Smooth muscle cell (in vitro differentiated cells): ENCODE measurements around the gene TNN. TPM values are rescaled to one million over a fixed set of nuclear protein-coding genes. Genes with fewer than 3 reads are reported as not detected.

Experiments used
- DNase-seq: peaks from one replicate; lab custom pipeline; 2025; ENCODE audit not compliant: unreplicated experiment; lab: John Stamatoyannopoulos, UW
- H2AFZ ChIP-seq: fragments of 200-600 bp; sonication (generic); 2 replicates; pipeline ENCODE4 v1.6.0; 2016; ENCODE audit warnings: antibody characterized with exemption, low read depth, mild to moderate bottlenecking
- H3F3A ChIP-seq: fragments of 200-600 bp; sonication (generic); 2 replicates; pipeline ENCODE4 v1.6.0; 2017; ENCODE audit warnings: antibody characterized with exemption, low read depth
- H3K27ac ChIP-seq: fragments of 200-600 bp; sonication (generic); 2 replicates; pipeline ENCODE4 v1.5.1; 2016; ENCODE audit warnings: low read depth, mild to moderate bottlenecking
- H3K27me3 ChIP-seq: fragments of 200-600 bp; sonication (generic); 2 replicates; pipeline ENCODE4 v1.6.1; 2016; ENCODE audit warnings: low read depth, mild to moderate bottlenecking
- H3K36me3 ChIP-seq: fragments of 200-600 bp; sonication (generic); 2 replicates; pipeline ENCODE4 v1.5.1; 2016; ENCODE audit warnings: low read depth
- H3K4me1 ChIP-seq: fragments of 200-600 bp; sonication (generic); 2 replicates; pipeline ENCODE4 v1.5.1; 2016; ENCODE audit warnings: low read depth
- H3K4me2 ChIP-seq: fragments of 200-600 bp; sonication (generic); 2 replicates; pipeline ENCODE4 v1.6.0; 2016; ENCODE audit warnings: mild to moderate bottlenecking
- H3K4me3 ChIP-seq: fragments of 200-600 bp; sonication (generic); 2 replicates; pipeline ENCODE4 v1.5.1; 2016; ENCODE audit warnings: mild to moderate bottlenecking
- H3K79me2 ChIP-seq: fragments of 200-600 bp; sonication (generic); 2 replicates; pipeline ENCODE4 v1.6.0; 2016; ENCODE audit warnings: low read depth, mild to moderate bottlenecking
- H3K9ac ChIP-seq: fragments of 200-600 bp; sonication (generic); 2 replicates; pipeline ENCODE4 v1.6.0; 2016; ENCODE audit warnings: low read depth
- H3K9me3 ChIP-seq: fragments of 200-600 bp; sonication (generic); replicated peaks from 2 replicates; pipeline ENCODE4 v1.5.1; 2016; ENCODE audit warnings: low read depth
- H4K20me1 ChIP-seq: fragments of 200-600 bp; sonication (generic); 2 replicates; pipeline ENCODE4 v1.6.0; 2016; ENCODE audit warnings: low read depth
- CTCF ChIP-seq: fragments of 200-600 bp; sonication (generic); IDR thresholded peaks from 2 replicates; pipeline ENCODE4 v1.5.1; 2017; ENCODE audit warnings: borderline replicate concordance, mild to moderate bottlenecking, antibody characterized with exemption; ENCODE audit not compliant: insufficient read depth, poor library complexity, severe bottlenecking
- WGBS: methylation state at CpG from one replicate; pipeline ENCODE4 v1.1.7; 2016; ENCODE audit warnings: low lambda C conversion rate; 5-methylcytosine and 5-hydroxymethylcytosine counted together
- polyA plus RNA-seq: library from polyadenylated mRNA; unstranded; fragments of >200 nt; fragmentation: Nextera tagmentation; extraction: Ambion mirVana; gene quantifications from 2 replicates; pipeline ENCODE4 v1.2.1, GENCODE V29; 2016
- total RNA-seq: library from RNA; depleted of rRNA; stranded (reverse); fragments of >200 nt; gene quantifications from 2 replicates; pipeline ENCODE4 v1.2.3, GENCODE V29; 2014

Gene TNN
- total and polyA plus RNA-seq, 2 experiments from 2014 or later, result 0.72 to 0.86 TPM

- 64% methylated on average over 3 of the region's 3 CpGs for WGBS
- Histone ChIP-seq H2AFZ (no peak overlapping the region), H3K27ac (no peak overlapping the region), H3K4me1 (no peaks in the 10 kb centered on the region), H3F3A (no peaks in the 10 kb centered on the region), H3K27me3 (no peaks in the 10 kb centered on the region), H3K36me3 (no peaks in the 10 kb centered on the region), H3K9ac (no peak overlapping the region), H3K79me2 (no peaks in the 10 kb centered on the region), H3K4me2 (no peak overlapping the region), H3K4me3 (no peak overlapping the region), H3K9me3 (no peaks in the 10 kb centered on the region), H4K20me1 (no peaks in the 10 kb centered on the region)
- no peak for TF ChIP-seq CTCF
- no peak for DNase-seq
Measured at GRCh38 chr1:175088525-175088951, 20.9 kb downstream of the TNN start.

- H3F3A ChIP-seq, result no peaks in the 10 kb centered on the region
- no peaks in the 10 kb centered on the region for H4K20me1 ChIP-seq
- no peak overlapping the region for H3K4me3 ChIP-seq
- no peak for DNase-seq
- H3K4me1 ChIP-seq, result no peaks in the 10 kb centered on the region
- no peak overlapping the region for H3K9ac ChIP-seq
- H2AFZ ChIP-seq, result no peak overlapping the region
- H3K36me3 ChIP-seq, result no peaks in the 10 kb centered on the region
- no peak overlapping the region for H3K4me2 ChIP-seq
- H3K27me3 ChIP-seq, result no peaks in the 10 kb centered on the region
- no peaks in the 10 kb centered on the region for H3K9me3 ChIP-seq
- 83% methylated on average over 7 of the region's 7 CpGs for WGBS
- TF ChIP-seq CTCF, result no peak
- no peak overlapping the region for H3K27ac ChIP-seq
- no peaks in the 10 kb centered on the region for H3K79me2 ChIP-seq
Measured at GRCh38 chr1:175089136-175089718, 21.6 kb downstream of the TNN start.

- Histone ChIP-seq H3K27me3 (no peaks in the 10 kb centered on the region), H3K4me3 (no peak overlapping the region), H3K9me3 (no peaks in the 10 kb centered on the region), H2AFZ (no peak overlapping the region), H3K9ac (no peak overlapping the region), H4K20me1 (no peaks in the 10 kb centered on the region), H3K4me2 (no peak overlapping the region), H3K4me1 (no peaks in the 10 kb centered on the region), H3K27ac (no peak overlapping the region), H3F3A (no peaks in the 10 kb centered on the region), H3K79me2 (no peaks in the 10 kb centered on the region), H3K36me3 (no peaks in the 10 kb centered on the region)
- TF ChIP-seq CTCF, result no peak
- no peak for DNase-seq
- 92% methylated on average over 2 of the region's 2 CpGs for WGBS
Measured at GRCh38 chr1:175090780-175091179, 23.1 kb downstream of the TNN start.

GRCh38 chr1:175094626-175095025 is 27.0 kb downstream of the TNN start:
- H3K27me3 ChIP-seq, result no peaks in the 10 kb centered on the region
- TF ChIP-seq CTCF, result no peak
- no peak overlapping the region for H3K9ac ChIP-seq
- H3K27ac ChIP-seq, result no peak overlapping the region
- H3K9me3 ChIP-seq, result no peaks in the 10 kb centered on the region
- H3K4me2 ChIP-seq, result no peak overlapping the region
- no peak for DNase-seq
- H3K4me1 ChIP-seq, result no peaks in the 10 kb centered on the region
- H4K20me1 ChIP-seq, result no peaks in the 10 kb centered on the region
- no peak overlapping the region for H2AFZ ChIP-seq
- H3F3A ChIP-seq, result no peaks in the 10 kb centered on the region
- no peak overlapping the region for H3K4me3 ChIP-seq
- 89% methylated on average over 4 of the region's 4 CpGs for WGBS
- H3K36me3 ChIP-seq, result no peaks in the 10 kb centered on the region
- H3K79me2 ChIP-seq, result no peaks in the 10 kb centered on the region
